Endodermal cell (in vitro differentiated cells): Measurements from ENCODE around the gene C19orf12. TPM values are rescaled to one million over a fixed set of nuclear protein-coding genes. Genes with fewer than 3 reads are reported as not detected.
A peak's percentile ranks its signal among the peaks of the same experiment; 100 is the strongest.

Experiments
- DNase-seq: peaks from one replicate; pipeline ENCODE4 v3.0.0-alpha.2; 2017
- H3K27ac ChIP-seq: 2 replicates; pipeline ENCODE4 v1.5.1; 2013; ENCODE audit warnings: mild to moderate bottlenecking, low read depth, low read length, moderate library complexity
- H3K27me3 ChIP-seq: 2 replicates; pipeline ENCODE4 v1.6.1; 2013; ENCODE audit warnings: mild to moderate bottlenecking, low read length, moderate library complexity; ENCODE audit not compliant: insufficient read depth, control insufficient read depth, poor library complexity, severe bottlenecking
- H3K36me3 ChIP-seq: 2 replicates; pipeline ENCODE4 v1.7.0; 2013; ENCODE audit warnings: mild to moderate bottlenecking, low read length, moderate library complexity; ENCODE audit not compliant: control insufficient read depth, insufficient read depth
- H3K4me1 ChIP-seq: one replicate; pipeline ENCODE4 v1.7.0; 2013; ENCODE audit warnings: low read length; ENCODE audit not compliant: control insufficient read depth, insufficient read depth
- H3K4me3 ChIP-seq: 2 replicates; pipeline ENCODE4 v1.5.1; 2013; ENCODE audit warnings: mild to moderate bottlenecking, low read length, moderate library complexity
- H3K9ac ChIP-seq: 2 replicates; pipeline ENCODE4 v1.6.1; 2013; ENCODE audit warnings: mild to moderate bottlenecking, low read length, moderate library complexity; ENCODE audit not compliant: poor library complexity, severe bottlenecking; ENCODE audit errors: extremely low read depth
- H3K9me3 ChIP-seq: 2 replicates; pipeline ENCODE4 v1.6.1; 2013; ENCODE audit warnings: mild to moderate bottlenecking, low read length, moderate library complexity; ENCODE audit not compliant: control insufficient read depth
- H3K27ac Mint-ChIP-seq: 2 replicates; pipeline ENCODE4 v1.8.0; 2020; ENCODE audit warnings: mixed read lengths
- H3K27me3 Mint-ChIP-seq: 2 replicates; pipeline ENCODE4 v1.8.0; 2021; ENCODE audit warnings: mild to moderate bottlenecking, mixed read lengths; ENCODE audit not compliant: insufficient read depth
- H3K36me3 Mint-ChIP-seq: 2 replicates; pipeline ENCODE4 v1.8.0; 2020; ENCODE audit warnings: low read depth, mixed read lengths
- H3K4me1 Mint-ChIP-seq: 2 replicates; pipeline ENCODE4 v1.8.0; 2020; ENCODE audit warnings: mixed read lengths
- H3K4me3 Mint-ChIP-seq: 2 replicates; pipeline ENCODE4 v1.8.0; 2020; ENCODE audit warnings: mild to moderate bottlenecking, moderate library complexity, mixed read lengths
- H3K9me3 Mint-ChIP-seq: 2 replicates; pipeline ENCODE4 v1.8.0; 2020; ENCODE audit warnings: mild to moderate bottlenecking, mixed read lengths
- WGBS, 2 experiments: methylation state at CpG; one replicate each; pipeline versions ENCODE4 v1.1.5 to v1.1.7; 2013; ENCODE audit warnings: missing lambda C conversion rate in 2 of 2, mixed read lengths in 1 of 2; ENCODE audit not compliant: insufficient coverage in 1 of 2, insufficient read length in 1 of 2; 5-methylcytosine and 5-hydroxymethylcytosine counted together
- total RNA-seq, 2 donors: library from RNA; stranded (reverse); fragmentation: NEBNext Ultra II Directional in 1 of 2; extraction: Animal tissue kit (Norgen Biotek cat#: 25700) in 1 of 2; gene quantifications; 2 replicates in 1 of 2; 3 replicates in 1 of 2; pipeline ENCODE4 v1.2.1, GENCODE V29; 2021
- TF ChIP-seq, protein P1 (sequence below): fragments of 200-600 bp; sonication (generic); conservative IDR thresholded peaks from 2 replicates; pipeline ENCODE4 v1.5.0; 2021; ENCODE audit warnings: antibody characterized with exemption, mild to moderate bottlenecking

The C19orf12 gene
- total RNA-seq, 2 donors from 2014 or later = 18.9 to 22.9 TPM

DNA sequence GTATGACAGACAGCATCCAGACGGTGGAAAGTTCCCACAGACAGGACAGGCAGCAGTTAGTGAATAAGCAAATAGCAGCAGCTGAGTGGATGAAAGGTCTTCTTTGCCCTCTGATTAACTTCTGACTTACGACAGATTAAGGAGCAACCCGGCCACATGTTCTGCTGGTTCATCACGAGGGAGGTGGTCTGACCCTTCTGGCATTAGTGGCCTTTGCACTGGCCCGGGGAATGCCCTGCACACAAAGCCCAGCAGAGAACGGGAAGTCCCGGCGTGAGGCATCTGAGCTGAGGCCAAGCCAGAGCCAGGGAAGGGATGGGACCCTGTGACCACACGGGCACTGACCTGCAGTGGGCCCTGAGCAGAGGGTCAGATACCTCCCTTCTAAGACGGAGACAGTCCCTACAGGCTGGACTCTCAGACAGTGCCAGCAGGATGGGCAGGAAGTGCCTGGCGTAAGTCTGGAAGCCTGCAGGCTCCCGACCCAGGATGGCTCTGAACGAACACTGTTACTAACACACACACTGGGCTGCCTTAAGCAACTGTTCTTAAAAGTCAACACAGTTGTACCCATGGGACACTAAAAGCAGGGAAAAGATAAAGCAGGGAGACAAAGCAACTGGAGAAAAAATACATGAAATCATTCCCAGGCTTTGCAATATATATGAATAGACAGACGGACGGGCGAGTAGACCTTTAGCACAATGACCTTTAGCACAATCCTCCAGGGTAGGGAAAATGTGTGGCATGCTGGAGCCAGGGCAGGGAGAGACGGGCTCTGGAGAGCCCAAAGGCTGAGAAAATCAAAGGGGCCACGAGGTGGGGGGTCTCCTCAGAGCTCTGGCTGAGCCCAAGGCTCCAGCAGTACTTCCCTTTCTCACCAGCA, 6.3 kb downstream of the C19orf12 start:
- no peak overlapping the region for H3K4me3 Mint-ChIP-seq
- 90 to 95% methylated on average over 12 to 18 of the region's 18 CpGs for WGBS, 2 experiments

DNA sequence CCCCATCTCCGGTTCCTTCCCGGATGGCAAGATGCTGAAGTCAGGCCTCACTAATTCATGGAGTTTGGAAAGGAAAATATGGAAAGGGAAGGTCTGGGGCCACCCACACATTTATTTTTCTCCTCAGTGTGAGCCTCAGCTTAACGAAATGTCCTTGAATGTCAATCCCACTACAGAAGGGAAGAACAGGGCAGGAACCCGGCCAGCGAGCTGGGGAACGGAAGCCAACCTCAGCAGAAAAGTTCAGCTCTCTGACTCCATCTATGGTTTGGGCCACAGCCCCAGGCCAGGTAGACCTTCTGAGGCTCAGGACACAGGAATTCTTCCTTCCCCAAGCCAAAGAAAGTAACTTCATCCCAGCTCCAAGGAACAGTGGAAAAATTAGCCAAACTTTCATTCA, 8.4 kb downstream of the C19orf12 start:
- 95% methylated on average over 6 of the region's 6 CpGs; no CpG with 5 or more reads in 1 of the 2 experiments for WGBS, 2 experiments
- no peaks in the 10 kb centered on the region for H3K9me3 Mint-ChIP-seq
- DNase-seq = no peak

More for the DNA sequence above, 6.3 kb downstream of the C19orf12 start:
- H3K36me3 Mint-ChIP-seq = peaks cover 7% of the 10 kb centered on the region
- TF ChIP-seq, protein P1, sequence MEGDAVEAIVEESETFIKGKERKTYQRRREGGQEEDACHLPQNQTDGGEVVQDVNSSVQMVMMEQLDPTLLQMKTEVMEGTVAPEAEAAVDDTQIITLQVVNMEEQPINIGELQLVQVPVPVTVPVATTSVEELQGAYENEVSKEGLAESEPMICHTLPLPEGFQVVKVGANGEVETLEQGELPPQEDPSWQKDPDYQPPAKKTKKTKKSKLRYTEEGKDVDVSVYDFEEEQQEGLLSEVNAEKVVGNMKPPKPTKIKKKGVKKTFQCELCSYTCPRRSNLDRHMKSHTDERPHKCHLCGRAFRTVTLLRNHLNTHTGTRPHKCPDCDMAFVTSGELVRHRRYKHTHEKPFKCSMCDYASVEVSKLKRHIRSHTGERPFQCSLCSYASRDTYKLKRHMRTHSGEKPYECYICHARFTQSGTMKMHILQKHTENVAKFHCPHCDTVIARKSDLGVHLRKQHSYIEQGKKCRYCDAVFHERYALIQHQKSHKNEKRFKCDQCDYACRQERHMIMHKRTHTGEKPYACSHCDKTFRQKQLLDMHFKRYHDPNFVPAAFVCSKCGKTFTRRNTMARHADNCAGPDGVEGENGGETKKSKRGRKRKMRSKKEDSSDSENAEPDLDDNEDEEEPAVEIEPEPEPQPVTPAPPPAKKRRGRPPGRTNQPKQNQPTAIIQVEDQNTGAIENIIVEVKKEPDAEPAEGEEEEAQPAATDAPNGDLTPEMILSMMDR = no peak
- no peaks in the 10 kb centered on the region for H3K9me3 Mint-ChIP-seq
- no peaks in the 10 kb centered on the region for H3K4me1 ChIP-seq
- DNase-seq = no peak
- no peak overlapping the region for H3K27ac ChIP-seq
- H3K4me3 ChIP-seq = no peak overlapping the region
- no peaks in the 10 kb centered on the region for H3K27me3 ChIP-seq
- H3K36me3 ChIP-seq = peaks cover 9% of the 10 kb centered on the region
- peaks cover 20% of the 10 kb centered on the region for H3K4me1 Mint-ChIP-seq
- no peak overlapping the region for H3K9ac ChIP-seq
- H3K9me3 ChIP-seq = no peaks in the 10 kb centered on the region
- H3K27me3 Mint-ChIP-seq = no peaks in the 10 kb centered on the region
- H3K27ac Mint-ChIP-seq = peak overlapping the region; percentile 55

DNA sequence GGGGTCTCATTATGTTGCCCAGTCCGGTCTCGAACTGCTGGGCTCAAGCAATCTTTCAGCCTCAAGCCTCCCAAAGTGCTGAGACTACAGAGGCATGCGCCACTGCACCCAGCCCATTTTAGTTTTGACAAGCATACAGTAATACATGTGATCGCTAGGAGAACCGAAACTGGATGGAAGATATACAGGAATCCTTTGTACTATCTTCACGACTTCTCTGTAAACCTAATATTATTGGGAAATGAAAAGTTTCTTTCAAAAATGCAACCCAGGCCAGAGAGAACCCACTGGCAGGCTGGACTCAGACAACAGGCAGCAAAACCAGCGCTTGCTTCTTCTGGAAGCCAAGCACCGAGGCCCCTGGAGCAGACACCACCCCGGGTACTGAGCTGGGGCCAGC, 9.4 kb downstream of the C19orf12 start:
- Mint-ChIP-seq H3K4me1 (no peaks in the 10 kb centered on the region), H3K27me3 (no peaks in the 10 kb centered on the region), H3K36me3 (peaks cover 14% of the 10 kb centered on the region), H3K9me3 (no peaks in the 10 kb centered on the region), H3K4me3 (no peak overlapping the region), H3K27ac (no peak overlapping the region)
- no peak overlapping the region for H3K27ac ChIP-seq
- peaks cover 9% of the 10 kb centered on the region for H3K36me3 ChIP-seq
- no peak overlapping the region for H3K4me3 ChIP-seq
- no peak overlapping the region for H3K9ac ChIP-seq
- H3K9me3 ChIP-seq = no peaks in the 10 kb centered on the region
- DNase-seq = no peak
- no peaks in the 10 kb centered on the region for H3K27me3 ChIP-seq
- H3K4me1 ChIP-seq = no peaks in the 10 kb centered on the region
- WGBS, 2 experiments = 85 to 88% methylated on average over 5 to 9 of the region's 9 CpGs
- TF ChIP-seq, protein P1 = no peak

More for the DNA sequence above, 8.4 kb downstream of the C19orf12 start:
- Histone ChIP-seq H3K27ac (no peak overlapping the region), H3K9me3 (no peaks in the 10 kb centered on the region), H3K9ac (no peak overlapping the region), H3K36me3 (peaks cover 7% of the 10 kb centered on the region), H3K27me3 (no peaks in the 10 kb centered on the region), H3K4me3 (no peak overlapping the region), H3K4me1 (no peaks in the 10 kb centered on the region)
- Mint-ChIP-seq H3K27me3 (no peaks in the 10 kb centered on the region), H3K4me1 (peaks cover 2% of the 10 kb centered on the region), H3K27ac (no peak overlapping the region), H3K36me3 (peaks cover 14% of the 10 kb centered on the region), H3K4me3 (no peak overlapping the region)
- TF ChIP-seq, protein P1 = no peak
